HG03342 (cell line): ENCODE data around the gene LNX2.

Experiments
- ATAC-seq: cut with Tn5 transposase; IDR thresholded peaks from one replicate; pipeline ENCODE4 v1.9.1; 2021; ENCODE audit warnings: mild to moderate bottlenecking, moderate library complexity; ENCODE audit not compliant: unreplicated experiment

LNX2 gene

GRCh38 chr13:27620377-27621115, at the start of gene LNX2:
Gene LNX2 (minus strand): TSS chr13:27620529. CDS start chr13:27581703, 38,826 bp downstream.
- ATAC-seq, result peak; percentile 89

- ATAC-seq, result no peak
Observed at GRCh38 chr13:27667946-27668345, 47.6 kb upstream of the LNX2 start.

- ATAC-seq, result no peak
Observed at GRCh38 chr13:27666951-27667350, 46.6 kb upstream of the LNX2 start.

- ATAC-seq, result no peak
Observed at GRCh38 chr13:27665761-27666160, 45.4 kb upstream of the LNX2 start.

- no peak for ATAC-seq
Observed at GRCh38 chr13:27665333-27665732, 45.0 kb upstream of the LNX2 start.

GRCh38 chr13:27663947-27664346, 43.6 kb upstream of the LNX2 start:
- no peak for ATAC-seq

- no peak for ATAC-seq
Observed at GRCh38 chr13:27662738-27663470, 42.6 kb upstream of the LNX2 start.

- ATAC-seq, result no peak
Observed at GRCh38 chr13:27661017-27661416, 40.7 kb upstream of the LNX2 start.

GRCh38 chr13:27660511-27660910, 40.2 kb upstream of the LNX2 start:
- ATAC-seq, result no peak

GRCh38 chr13:27659145-27659865, 39.0 kb upstream of the LNX2 start:
- no peak for ATAC-seq

GRCh38 chr13:27658546-27658945, 38.2 kb upstream of the LNX2 start:
- ATAC-seq, result no peak

GRCh38 chr13:27657724-27658123, 37.4 kb upstream of the LNX2 start:
- no peak for ATAC-seq

- no peak for ATAC-seq
Observed at GRCh38 chr13:27654816-27655215, 34.5 kb upstream of the LNX2 start.

- ATAC-seq, result no peak
Observed at GRCh38 chr13:27654059-27654458, 33.7 kb upstream of the LNX2 start.

GRCh38 chr13:27650312-27650711, 30.0 kb upstream of the LNX2 start:
- no peak for ATAC-seq

GRCh38 chr13:27644302-27644701, 24.0 kb upstream of the LNX2 start:
- no peak for ATAC-seq

GRCh38 chr13:27643334-27644132, 23.2 kb upstream of the LNX2 start:
- no peak for ATAC-seq

GRCh38 chr13:27641711-27642502, 21.6 kb upstream of the LNX2 start:
- no peak for ATAC-seq

GRCh38 chr13:27639186-27639585, 18.9 kb upstream of the LNX2 start:
- ATAC-seq, result no peak

- no peak for ATAC-seq
Observed at GRCh38 chr13:27638521-27638920, 18.2 kb upstream of the LNX2 start.
